K562 (cell line): ENCODE results near the gene GADL1. TPM values are rescaled to one million over a fixed set of nuclear protein-coding genes. Genes with fewer than 3 reads are reported as not detected.

Experiments used
- ATAC-seq: fragments of 200-7000 bp; cut with Tn5 transposase; 3 replicates; pipeline ENCODE4 v1.9.1; 2020; ENCODE audit warnings: moderate library complexity
- BruUV-seq: library from RNA; stranded (reverse); fragments of 400-500 nt; replicated peaks from 2 replicates; lab custom pipeline; 2021; lab: Mats Ljungman, UMichigan
- CTCF ChIA-PET: fragments of 300-600 bp; formaldehyde crosslinking; extraction: SDS; loops from one replicate; lab custom pipeline; 2021; ENCODE audit warnings: low intra/inter-chr PET ratio; lab: Yijun Ruan, JAX
- POLR2A ChIA-PET: fragments of 300-600, 350-650 bp; sonication (Branson Sonifier 250); formaldehyde crosslinking; extraction: SDS; loops from one replicate; lab custom pipeline; 2021; ENCODE audit warnings: antibody characterized with exemption, inconsistent platforms; lab: Yijun Ruan, JAX
- DNase-seq, 4 experiments: peaks; one replicate each; pipeline versions ENCODE4 v3.0.0 to v3.0.0-alpha.2; 2011 to 2018; ENCODE audit warnings: low spot score in 3 of 4, mixed read lengths in 3 of 4; ENCODE audit errors: extremely low read depth in 1 of 4
- FAIRE-seq: peaks from 2 replicates; lab custom pipeline; 2011; peaks lifted over from hg19 to GRCh38; lab: Jason Lieb, UNC
- H2AFZ ChIP-seq: 2 replicates; pipeline ENCODE4 v1.6.0; 2011; ENCODE audit warnings: low read depth, low read length, control low read depth, inconsistent platforms
- H3K27ac ChIP-seq: fragments of 200-600 bp; 3 replicates; pipeline ENCODE4 v1.8.0; 2011; ENCODE audit warnings: low read depth, mild to moderate bottlenecking, control low read depth, inconsistent platforms, low read length, moderate library complexity, mixed read lengths; ENCODE audit errors: extremely low read depth
- H3K27me3 ChIP-seq, 2 experiments: fragments of 300-600 bp in 1 of 2; 2 replicates in 1 of 2; 3 replicates in 1 of 2; pipeline versions ENCODE4 v1.6.0 to v1.8.0; 2011; ENCODE audit warnings: inconsistent platforms in 2 of 2, low read length in 2 of 2, mild to moderate bottlenecking in 1 of 2, mixed read lengths in 1 of 2, moderate library complexity in 1 of 2; ENCODE audit not compliant: control insufficient read depth in 2 of 2, insufficient read depth in 2 of 2
- H3K36me3 ChIP-seq: fragments of 300-600 bp; 3 replicates; pipeline ENCODE4 v1.8.0; 2011; ENCODE audit warnings: mild to moderate bottlenecking, low read length, inconsistent platforms; ENCODE audit not compliant: control insufficient read depth, insufficient read depth
- H3K4me1 ChIP-seq, 2 experiments: fragments of 200-600 bp in 1 of 2; replicated peaks in 1 of 2; 2 replicates in 1 of 2; 3 replicates in 1 of 2; pipeline versions ENCODE4 v1.5.1 to v1.8.0; 2011; ENCODE audit warnings: inconsistent platforms in 2 of 2, low read length in 2 of 2, mild to moderate bottlenecking in 1 of 2, mixed read lengths in 1 of 2, moderate library complexity in 1 of 2; ENCODE audit not compliant: control insufficient read depth in 2 of 2, insufficient read depth in 2 of 2
- H3K4me2 ChIP-seq: 2 replicates; pipeline ENCODE4 v1.6.1; 2011; ENCODE audit warnings: low read length, control low read depth, inconsistent platforms, mixed read lengths; ENCODE audit not compliant: insufficient read depth
- H3K4me3 ChIP-seq: fragments of 200-600 bp; sonication (generic), shearing (Covaris generic); 2 replicates; pipeline ENCODE4 v1.5.1; 2016; ENCODE audit warnings: control low read depth, inconsistent platforms
- H3K79me2 ChIP-seq: fragments of 200-600 bp; 3 replicates; pipeline ENCODE4 v1.8.0; 2011; ENCODE audit warnings: low read length, inconsistent platforms; ENCODE audit not compliant: control insufficient read depth, insufficient read depth
- H3K9ac ChIP-seq, 2 experiments: 2 replicates each; pipeline versions ENCODE4 v1.6.0 to v1.6.1; 2011; ENCODE audit warnings: low read depth in 2 of 2, low read length in 2 of 2, control low read depth in 1 of 2, inconsistent platforms in 1 of 2, mild to moderate bottlenecking in 1 of 2, mixed read lengths in 1 of 2; ENCODE audit not compliant: insufficient read depth in 1 of 2
- H3K9me1 ChIP-seq: one replicate; pipeline ENCODE4 v1.6.0; 2011; ENCODE audit warnings: inconsistent platforms, mild to moderate bottlenecking, low read length, moderate library complexity; ENCODE audit not compliant: control insufficient read depth, insufficient read depth
- H3K9me3 ChIP-seq: replicated peaks from 2 replicates; pipeline ENCODE4 v1.5.1; 2011; ENCODE audit warnings: low read depth, low read length, inconsistent platforms; ENCODE audit not compliant: control insufficient read depth, insufficient read depth
- H4K20me1 ChIP-seq: replicated peaks from 2 replicates; pipeline ENCODE4 v1.6.1; 2011; ENCODE audit warnings: low read length, inconsistent platforms, mixed read lengths; ENCODE audit not compliant: control insufficient read depth, insufficient read depth
- ARID2 ChIP-seq: fragments of 450-650 bp; IDR thresholded peaks from 2 replicates; pipeline ENCODE4 v1.6.1; 2017; ENCODE audit warnings: antibody characterized with exemption, mild to moderate bottlenecking
- EGR1 ChIP-seq: fragments of 450-650 bp; conservative IDR thresholded peaks from 2 replicates; pipeline ENCODE4 v1.6.1; 2017; ENCODE audit warnings: mild to moderate bottlenecking
- GABPB2 ChIP-seq: fragments of 250-450 bp; sonication (Bioruptor Pico); conservative IDR thresholded peaks from 2 replicates; pipeline ENCODE4 v1.5.1; 2021; ENCODE audit warnings: mild to moderate bottlenecking
- MAFK ChIP-seq: IDR thresholded peaks from 2 replicates; pipeline ENCODE4 v1.6.1; 2011; ENCODE audit warnings: low read length, improper control_type of control experiment
- NONO ChIP-seq, 2 experiments: fragments of 200-400 bp in 1 of 2; fragments of 450-650 bp in 1 of 2; formaldehyde crosslinking in 1 of 2; IDR thresholded peaks; 2 replicates each; pipeline ENCODE4 v1.6.1; 2017; ENCODE audit warnings: low read depth in 2 of 2, mild to moderate bottlenecking in 2 of 2, moderate library complexity in 2 of 2, low read length in 1 of 2
- PTRF ChIP-seq: fragments of 450-650 bp; IDR thresholded peaks from 2 replicates; pipeline ENCODE4 v1.6.1; 2016; ENCODE audit warnings: mild to moderate bottlenecking, missing genetic modification characterization, missing compliant biosample characterization
- RAD21 ChIP-seq, 2 experiments: fragments of 250-450 bp in 1 of 2; fragments of 450-650 bp in 1 of 2; sonication (Bioruptor Pico) in 1 of 2; formaldehyde crosslinking in 1 of 2; IDR thresholded peaks in 1 of 2; conservative IDR thresholded peaks in 1 of 2; 2 replicates each; pipeline versions ENCODE4 v1.4.0 to v1.8.0; 2020 to 2022; ENCODE audit warnings: mild to moderate bottlenecking in 2 of 2, moderate library complexity in 1 of 2
- RBM39 ChIP-seq: fragments of 200-400 bp; formaldehyde crosslinking; optimal IDR thresholded peaks from 2 replicates; pipeline ENCODE3; 2018; ENCODE audit warnings: low read depth, low read length
- TAF7 ChIP-seq: fragments of 450-650 bp; IDR thresholded peaks from 2 replicates; pipeline ENCODE4 v1.6.1; 2016; ENCODE audit warnings: missing genetic modification characterization, missing compliant biosample characterization
- ZFPM2 ChIP-seq: fragments of 250-450 bp; sonication (Bioruptor Pico); IDR thresholded peaks from 2 replicates; pipeline ENCODE4 v1.5.1; 2022; ENCODE audit warnings: mild to moderate bottlenecking
- ZNF174 ChIP-seq: fragments of 250-450 bp; sonication (Bioruptor Pico); IDR thresholded peaks from 2 replicates; pipeline ENCODE4 v1.4.0; 2020; ENCODE audit warnings: mild to moderate bottlenecking
- WGBS: fragments of 100-300 bp; shearing (Covaris generic); methylation state at CpG from one replicate; pipeline ENCODE4 v1.1.6; 2016; ENCODE audit warnings: low coverage, mixed read lengths; ENCODE audit not compliant: insufficient coverage; ENCODE audit errors: missing lambda C conversion rate; 5-methylcytosine and 5-hydroxymethylcytosine counted together
- in situ Hi-C: fragments of 300-500 bp; cut with MboI; formaldehyde crosslinking; loops from 4 replicates; pipeline ENCODE4 v1.15.0; 2018; ENCODE audit warnings: inconsistent platforms, mixed read lengths
- intact Hi-C: fragments of 100-400 bp; cut with micrococcal nuclease; formaldehyde crosslinking; loops from 2 replicates; pipeline ENCODE4 v1.14.2; 2022
- polyA plus RNA-seq, 8 experiments: library from polyadenylated mRNA; depleted of rRNA in 4 of 8; stranded (reverse) in 5 of 8; unstranded in 3 of 8; fragments of >200 nt; fragmentation: Nextera tagmentation in 2 of 8; fragmentation: Illumina TruSeq in 1 of 8; extraction: Ambion mirVana in 2 of 8; extraction: Trizol in 1 of 8; gene quantifications; 2 replicates each; pipeline versions ENCODE4 v1.2.1 to v1.2.3, GENCODE V29; 2011 to 2014; ENCODE audit warnings: inconsistent platforms in 1 of 8, missing spikeins in 1 of 8
- total RNA-seq, 7 experiments: library from RNA; depleted of rRNA in 6 of 7; stranded (reverse); fragments of >200 nt in 6 of 7; fragmentation: Illumina TruSeq in 2 of 7; extraction: Trizol in 2 of 7; gene quantifications; 2 replicates each; pipeline versions ENCODE4 v1.2.1 to v1.2.3, GENCODE V29; 2011 to 2021; ENCODE audit warnings: low replicate concordance in 1 of 7
- TF ChIP-seq, protein P1 (sequence below): fragments of 450-650 bp; IDR thresholded peaks from 2 replicates; pipeline ENCODE4 v1.6.1; 2016; ENCODE audit warnings: antibody characterized with exemption
- TF ChIP-seq, protein P2 (sequence below): IDR thresholded peaks from 2 replicates; pipeline ENCODE4 v1.6.1; 2016; ENCODE audit warnings: missing genetic modification characterization, missing compliant biosample characterization
- TF ChIP-seq, protein P3 (sequence below): fragments of 250-450 bp; sonication (Bioruptor Pico); IDR thresholded peaks from 2 replicates; pipeline ENCODE4 v1.8.0; 2022; ENCODE audit warnings: moderate library complexity, mild to moderate bottlenecking, inconsistent platforms

Gene GADL1
- total and polyA plus RNA-seq, 9 of the 15 experiments (the other 6 are each of a cell fraction or from before 2014, with no cell fraction given) = 0.07 TPM; not detected in 8

DNA sequence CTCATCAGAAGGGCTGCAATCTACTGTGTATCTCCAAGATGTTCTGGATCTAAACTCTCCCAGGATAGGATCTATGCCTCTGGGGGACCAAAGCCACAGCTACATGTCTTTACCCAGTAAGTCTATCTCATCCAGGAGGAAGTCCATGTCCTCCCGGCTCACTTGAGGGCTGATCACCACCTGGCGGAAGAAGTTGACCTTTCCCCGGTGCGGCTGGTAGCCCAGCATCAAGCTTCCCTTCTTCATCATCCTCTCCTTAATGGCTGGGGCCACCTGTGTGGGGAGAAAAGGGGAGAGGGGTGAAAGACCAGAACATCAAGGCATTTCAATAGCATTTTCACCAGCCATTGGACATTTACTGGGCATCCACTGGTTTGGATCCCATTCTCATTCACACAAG lies 166.3 kb downstream of the GADL1 start:
- no peak for ATAC-seq
- no peaks in the 10 kb centered on the region for H3K27me3 ChIP-seq
- intact Hi-C loops (no loop called here), in situ Hi-C loops (no loop called here)
- no peak overlapping the region for H3K9ac ChIP-seq
- H3K4me2 ChIP-seq = no peak overlapping the region
- H3K27ac ChIP-seq = no peak overlapping the region
- H2AFZ ChIP-seq = no peak overlapping the region
- no peak overlapping the region for H3K4me3 ChIP-seq
- 6% methylated on average over 4 of the region's 4 CpGs for WGBS
- no peaks in the 10 kb centered on the region for H4K20me1 ChIP-seq
- POLR2A ChIA-PET = interaction anchor here (0.5 kb wide), 1 partner anchor 1245 kb away, joined by 3 read pairs; no protein-coding TSS in a partner anchor
- no peaks in the 10 kb centered on the region for H3K9me1 ChIP-seq
- H3K79me2 ChIP-seq = no peaks in the 10 kb centered on the region
- no peaks in the 10 kb centered on the region for H3K9me3 ChIP-seq
- no peaks in the 10 kb centered on the region for H3K36me3 ChIP-seq
- no peak for FAIRE-seq
- CTCF ChIA-PET = no interaction called here
- H3K4me1 ChIP-seq = no peaks in the 10 kb centered on the region
- no TSS peak for BruUV-seq
- DNase-seq = no peak
- peak in 1 of 2 experiments; percentile 31; a peak in 1 of 4 replicates for TF ChIP-seq RAD21 (CRISPR knock-in tag; conservative IDR thresholded peaks at IDR 0.05 in 1 of 2, IDR thresholded peaks at IDR 0.05 in 1 of 2)
- TF ChIP-seq PTRF (tag) = no peak

DNA sequence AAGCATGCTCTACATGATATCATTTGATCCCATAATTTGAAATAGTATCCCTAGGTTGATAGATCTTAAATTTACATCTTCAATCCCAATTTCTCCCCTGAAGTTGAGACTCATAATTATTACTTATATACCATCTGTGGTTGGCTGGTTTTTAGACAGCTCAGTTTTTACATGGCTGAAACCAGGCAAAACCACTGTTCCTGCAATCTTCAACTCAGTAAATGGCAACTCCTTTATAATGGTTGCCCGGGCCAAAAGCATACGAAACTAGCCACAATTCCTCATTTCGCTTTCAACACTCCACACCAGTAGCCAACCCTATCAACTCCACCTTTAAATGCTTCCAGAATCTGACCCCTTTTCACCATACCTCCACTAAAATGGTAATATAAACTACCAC lies 169.6 kb downstream of the GADL1 start:
- no peak for ATAC-seq
- H3K9me1 ChIP-seq = no peaks in the 10 kb centered on the region
- no peak overlapping the region for H3K4me3 ChIP-seq
- H2AFZ ChIP-seq = no peak overlapping the region
- H3K9ac ChIP-seq = no peak overlapping the region
- no peaks in the 10 kb centered on the region for H3K27me3 ChIP-seq
- no TSS peak for BruUV-seq
- DNase-seq = no peak
- no peak overlapping the region for H3K27ac ChIP-seq
- no peak for FAIRE-seq
- H3K9me3 ChIP-seq = no peaks in the 10 kb centered on the region
- ChIA-PET POLR2A (no interaction called here), CTCF (no interaction called here)
- TF ChIP-seq ARID2 (no peak), EGR1 (no peak), ZNF174 (CRISPR knock-in tag) (no peak), ZFPM2 (CRISPR knock-in tag) (no peak), GABPB2 (CRISPR knock-in tag) (no peak), RBM39 (no peak), TAF7 (no peak), MAFK (no peak), NONO (IDR thresholded peaks at IDR 0.05; ENCODE audit: low read depth in 2 of 2, low read length in 1 of 2) (no peak)
- TF ChIP-seq, protein P1, sequence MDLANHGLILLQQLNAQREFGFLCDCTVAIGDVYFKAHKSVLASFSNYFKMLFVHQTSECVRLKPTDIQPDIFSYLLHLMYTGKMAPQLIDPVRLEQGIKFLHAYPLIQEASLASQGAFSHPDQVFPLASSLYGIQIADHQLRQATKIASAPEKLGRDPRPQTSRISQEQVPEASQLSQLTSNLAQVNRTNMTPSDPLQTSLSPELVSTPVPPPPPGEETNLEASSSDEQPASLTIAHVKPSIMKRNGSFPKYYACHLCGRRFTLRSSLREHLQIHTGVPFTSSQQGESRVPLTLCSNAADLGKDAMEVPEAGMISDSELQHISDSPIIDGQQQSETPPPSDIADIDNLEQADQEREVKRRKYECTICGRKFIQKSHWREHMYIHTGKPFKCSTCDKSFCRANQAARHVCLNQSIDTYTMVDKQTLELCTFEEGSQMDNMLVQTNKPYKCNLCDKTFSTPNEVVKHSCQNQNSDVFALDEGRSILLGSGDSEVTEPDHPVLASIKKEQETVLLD = no peak
- TF ChIP-seq, protein P2, sequence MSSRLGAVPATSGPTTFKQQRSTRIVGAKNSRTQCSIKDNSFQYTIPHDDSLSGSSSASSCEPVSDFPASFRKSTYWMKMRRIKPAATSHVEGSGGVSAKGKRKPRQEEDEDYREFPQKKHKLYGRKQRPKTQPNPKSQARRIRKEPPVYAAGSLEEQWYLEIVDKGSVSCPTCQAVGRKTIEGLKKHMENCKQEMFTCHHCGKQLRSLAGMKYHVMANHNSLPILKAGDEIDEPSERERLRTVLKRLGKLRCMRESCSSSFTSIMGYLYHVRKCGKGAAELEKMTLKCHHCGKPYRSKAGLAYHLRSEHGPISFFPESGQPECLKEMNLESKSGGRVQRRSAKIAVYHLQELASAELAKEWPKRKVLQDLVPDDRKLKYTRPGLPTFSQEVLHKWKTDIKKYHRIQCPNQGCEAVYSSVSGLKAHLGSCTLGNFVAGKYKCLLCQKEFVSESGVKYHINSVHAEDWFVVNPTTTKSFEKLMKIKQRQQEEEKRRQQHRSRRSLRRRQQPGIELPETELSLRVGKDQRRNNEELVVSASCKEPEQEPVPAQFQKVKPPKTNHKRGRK (tag) = no peak
- TF ChIP-seq, protein P3, sequence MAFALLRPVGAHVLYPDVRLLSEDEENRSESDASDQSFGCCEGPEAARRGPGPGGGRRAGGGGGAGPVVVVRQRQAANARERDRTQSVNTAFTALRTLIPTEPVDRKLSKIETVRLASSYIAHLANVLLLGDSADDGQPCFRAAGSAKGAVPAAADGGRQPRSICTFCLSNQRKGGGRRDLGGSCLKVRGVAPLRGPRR (CRISPR knock-in tag) = no peak
- no peaks in the 10 kb centered on the region for H3K4me1 ChIP-seq
- no peaks in the 10 kb centered on the region for H3K36me3 ChIP-seq
- intact Hi-C loops = no loop called here
- H3K4me2 ChIP-seq = no peak overlapping the region
- in situ Hi-C loops = no loop called here
- 3% methylated on average over 3 of the region's 3 CpGs for WGBS
- H3K79me2 ChIP-seq = no peaks in the 10 kb centered on the region
- H4K20me1 ChIP-seq = no peaks in the 10 kb centered on the region
